ENCODE data around the gene ZDHHC24.

Gene ZDHHC24

DNA sequence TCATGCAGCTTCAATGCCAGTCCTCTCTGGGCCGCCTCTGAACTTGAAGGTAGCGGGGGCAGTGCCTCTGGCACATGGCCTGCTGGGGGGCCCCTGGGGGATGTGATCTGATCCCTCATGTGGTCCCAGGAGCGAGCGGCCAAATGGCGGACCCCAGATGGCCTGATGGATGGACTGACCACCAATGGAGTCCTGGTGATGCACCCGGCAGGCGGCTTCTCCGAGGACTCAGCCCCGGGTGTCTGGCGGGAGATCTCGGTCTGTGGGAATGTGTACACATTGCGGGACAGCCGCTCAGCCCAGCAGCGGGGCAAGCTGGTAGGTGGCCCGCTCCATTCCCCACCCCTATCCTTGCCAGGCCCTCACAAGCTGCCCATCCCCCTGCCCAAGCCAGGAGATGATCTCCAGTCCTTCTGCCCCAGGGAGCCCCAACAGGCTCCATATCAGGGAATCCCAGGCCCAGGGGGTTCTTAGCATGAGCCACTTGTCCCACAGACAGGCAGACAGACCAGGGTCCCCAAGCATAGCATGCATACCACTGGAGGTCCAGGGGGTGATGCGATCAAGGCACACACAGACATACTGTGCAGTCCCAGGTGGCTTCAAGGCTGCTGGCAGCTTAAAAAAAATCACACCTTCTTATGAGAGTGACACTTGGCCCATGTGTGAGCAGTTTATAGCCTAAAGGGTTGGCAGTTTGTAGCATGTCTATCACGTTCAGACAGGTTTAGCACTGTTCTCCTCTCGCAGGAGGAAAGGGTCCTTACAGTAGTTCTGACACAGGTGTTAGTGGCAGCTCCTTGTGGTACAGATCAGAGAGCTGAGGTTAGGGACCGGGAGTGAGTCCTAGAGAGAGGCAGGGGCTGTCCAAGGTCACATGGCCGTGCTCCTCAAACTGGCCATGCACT lies 72.0 kb downstream of the ZDHHC24 start:
- Histone ChIP-seq H3K36me3 (ENCODE audit: insufficient read depth, low read length) (no peaks in the 10 kb centered on the region), H3K27me3 (ENCODE audit: insufficient read depth, low read length, poor library complexity, severe bottlenecking) (no peaks in the 10 kb centered on the region), H4K20me1 (ENCODE audit: insufficient read depth, low read length, poor library complexity, severe bottlenecking) (peaks cover 5% of the 10 kb centered on the region), H3F3A (ENCODE audit: low read depth) (no peaks in the 10 kb centered on the region), H3K4me3 (ENCODE audit: low read length, poor library complexity, severe bottlenecking) (no peak overlapping the region), H3K79me2 (ENCODE audit: insufficient read depth, low read length) (peaks cover 1% of the 10 kb centered on the region; the same call in 1 of the 2 replicates), H3K4me1 (ENCODE audit: insufficient read depth, low read length, poor library complexity, severe bottlenecking) (no peaks in the 10 kb centered on the region), H3K9ac (ENCODE audit: low read depth, low read length, poor library complexity, severe bottlenecking) (no peak overlapping the region), H3K9me3 (ENCODE audit: insufficient read depth, low read depth, low read length) (no peaks in the 10 kb centered on the region), H2AFZ (ENCODE audit: low read length) (no peak overlapping the region), H3K4me2 (ENCODE audit: low read depth, low read length, poor library complexity, severe bottlenecking) (no peak overlapping the region), H3K9me2 (replicated peaks; ENCODE audit: low read depth, low read length) (no peaks in the 10 kb centered on the region)
- TF ChIP-seq EZH2phosphoT487 (IDR thresholded peaks at IDR 0.05; ENCODE audit: borderline replicate concordance), result no peak
- TF ChIP-seq, protein P1, sequence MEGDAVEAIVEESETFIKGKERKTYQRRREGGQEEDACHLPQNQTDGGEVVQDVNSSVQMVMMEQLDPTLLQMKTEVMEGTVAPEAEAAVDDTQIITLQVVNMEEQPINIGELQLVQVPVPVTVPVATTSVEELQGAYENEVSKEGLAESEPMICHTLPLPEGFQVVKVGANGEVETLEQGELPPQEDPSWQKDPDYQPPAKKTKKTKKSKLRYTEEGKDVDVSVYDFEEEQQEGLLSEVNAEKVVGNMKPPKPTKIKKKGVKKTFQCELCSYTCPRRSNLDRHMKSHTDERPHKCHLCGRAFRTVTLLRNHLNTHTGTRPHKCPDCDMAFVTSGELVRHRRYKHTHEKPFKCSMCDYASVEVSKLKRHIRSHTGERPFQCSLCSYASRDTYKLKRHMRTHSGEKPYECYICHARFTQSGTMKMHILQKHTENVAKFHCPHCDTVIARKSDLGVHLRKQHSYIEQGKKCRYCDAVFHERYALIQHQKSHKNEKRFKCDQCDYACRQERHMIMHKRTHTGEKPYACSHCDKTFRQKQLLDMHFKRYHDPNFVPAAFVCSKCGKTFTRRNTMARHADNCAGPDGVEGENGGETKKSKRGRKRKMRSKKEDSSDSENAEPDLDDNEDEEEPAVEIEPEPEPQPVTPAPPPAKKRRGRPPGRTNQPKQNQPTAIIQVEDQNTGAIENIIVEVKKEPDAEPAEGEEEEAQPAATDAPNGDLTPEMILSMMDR (conservative IDR thresholded peaks at IDR 0.05; ENCODE audit: low read length), result no peak

DNA sequence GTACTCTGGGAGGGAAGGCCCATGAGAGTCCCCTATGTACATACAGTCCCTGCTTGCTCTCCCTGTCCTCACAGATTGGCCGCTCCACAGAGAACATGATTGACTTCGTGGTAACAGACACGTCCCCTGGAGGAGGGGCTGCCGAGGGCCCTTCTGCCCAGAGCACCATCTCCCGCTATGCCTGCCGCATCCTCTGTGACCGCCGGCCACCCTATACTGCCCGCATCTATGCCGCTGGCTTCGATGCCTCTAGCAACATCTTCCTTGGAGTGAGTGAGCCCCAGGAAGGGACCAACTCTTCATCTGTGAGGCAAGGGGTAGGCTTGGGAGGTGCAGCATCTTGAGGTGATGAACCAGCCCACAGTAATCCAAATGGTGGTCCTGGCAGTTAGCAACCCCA lies 72.7 kb downstream of the ZDHHC24 start:
- no peaks in the 10 kb centered on the region for H3K79me2 ChIP-seq (ENCODE audit: insufficient read depth, low read length)
- no peaks in the 10 kb centered on the region for H3F3A ChIP-seq (ENCODE audit: low read depth)
- no peak for TF ChIP-seq EZH2phosphoT487 (IDR thresholded peaks at IDR 0.05; ENCODE audit: borderline replicate concordance)
- TF ChIP-seq, protein P1 (conservative IDR thresholded peaks at IDR 0.05; ENCODE audit: low read length), result no peak
- no peak overlapping the region for H3K9ac ChIP-seq (ENCODE audit: low read depth, low read length, poor library complexity, severe bottlenecking)
- no peaks in the 10 kb centered on the region for H3K27me3 ChIP-seq (ENCODE audit: insufficient read depth, low read length, poor library complexity, severe bottlenecking)
- no peaks in the 10 kb centered on the region for H3K9me2 ChIP-seq (replicated peaks; ENCODE audit: low read depth, low read length)
- H3K9me3 ChIP-seq (ENCODE audit: insufficient read depth, low read depth, low read length), result no peaks in the 10 kb centered on the region
- no peak overlapping the region for H2AFZ ChIP-seq (ENCODE audit: low read length)
- H4K20me1 ChIP-seq (ENCODE audit: insufficient read depth, low read length, poor library complexity, severe bottlenecking), result no peaks in the 10 kb centered on the region
- no peaks in the 10 kb centered on the region for H3K36me3 ChIP-seq (ENCODE audit: insufficient read depth, low read length)
- H3K4me2 ChIP-seq (ENCODE audit: low read depth, low read length, poor library complexity, severe bottlenecking), result no peak overlapping the region
- H3K4me3 ChIP-seq (ENCODE audit: low read length, poor library complexity, severe bottlenecking), result no peak overlapping the region
- H3K4me1 ChIP-seq (ENCODE audit: insufficient read depth, low read length, poor library complexity, severe bottlenecking), result peaks cover 2% of the 10 kb centered on the region

DNA sequence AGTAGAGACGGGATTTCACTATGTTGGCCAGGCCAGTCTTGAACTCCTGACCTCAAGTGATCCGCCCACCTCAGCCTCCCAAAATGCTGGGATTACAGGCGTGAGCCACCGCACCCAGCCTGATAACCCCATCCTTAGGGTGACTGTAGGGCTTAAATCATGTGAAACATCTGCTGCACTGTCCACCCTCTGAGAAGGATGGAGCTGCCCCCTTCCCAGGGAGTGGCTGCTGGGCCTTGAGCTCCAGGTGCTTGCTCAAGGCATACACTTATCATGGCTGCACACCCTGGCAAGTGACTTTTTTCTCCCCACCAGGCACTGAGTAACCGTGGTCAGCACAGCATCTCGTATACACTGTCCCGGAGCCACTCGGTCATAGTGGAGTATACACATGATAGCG lies 73.8 kb downstream of the ZDHHC24 start:
- H3K27me3 ChIP-seq (ENCODE audit: insufficient read depth, low read length, poor library complexity, severe bottlenecking), result no peaks in the 10 kb centered on the region
- no peaks in the 10 kb centered on the region for H3K36me3 ChIP-seq (ENCODE audit: insufficient read depth, low read length)
- TF ChIP-seq, protein P1 (conservative IDR thresholded peaks at IDR 0.05; ENCODE audit: low read length), result no peak
- TF ChIP-seq EZH2phosphoT487 (IDR thresholded peaks at IDR 0.05; ENCODE audit: borderline replicate concordance), result no peak

More for the DNA sequence above, 73.8 kb downstream of the ZDHHC24 start:
- H3F3A ChIP-seq (ENCODE audit: low read depth), result no peaks in the 10 kb centered on the region
- no peak overlapping the region for H3K4me2 ChIP-seq (ENCODE audit: low read depth, low read length, poor library complexity, severe bottlenecking)
- H3K4me3 ChIP-seq (ENCODE audit: low read length, poor library complexity, severe bottlenecking), result no peak overlapping the region
- H2AFZ ChIP-seq (ENCODE audit: low read length), result no peak overlapping the region
- no peaks in the 10 kb centered on the region for H4K20me1 ChIP-seq (ENCODE audit: insufficient read depth, low read length, poor library complexity, severe bottlenecking)
- H3K79me2 ChIP-seq (ENCODE audit: insufficient read depth, low read length), result no peaks in the 10 kb centered on the region
- H3K9me2 ChIP-seq (replicated peaks; ENCODE audit: low read depth, low read length), result no peaks in the 10 kb centered on the region
- H3K4me1 ChIP-seq (ENCODE audit: insufficient read depth, low read length, poor library complexity, severe bottlenecking), result peaks cover 12% of the 10 kb centered on the region
- no peaks in the 10 kb centered on the region for H3K9me3 ChIP-seq (ENCODE audit: insufficient read depth, low read depth, low read length)
- no peak overlapping the region for H3K9ac ChIP-seq (ENCODE audit: low read depth, low read length, poor library complexity, severe bottlenecking)

All from Loucy (cell line).